Naive thymus-derived CD4-positive, alpha-beta T cell (primary cell): ENCODE results near the gene KIF18B. TPM values are rescaled to one million over a fixed set of nuclear protein-coding genes. Genes with fewer than 3 reads are reported as not detected.

Experiments used
- ATAC-seq: fragments of 150-1000 bp; cut with Tn5 transposase; 2 replicates; pipeline ENCODE4 v1.10.0; 2021; ENCODE audit warnings: mild to moderate bottlenecking, moderate library complexity
- CTCF ChIA-PET: fragments of 350-600 bp; sonication (Branson Sonifier 250); formaldehyde crosslinking; loops from one replicate; lab custom pipeline; 2021; ENCODE audit warnings: antibody characterized with exemption; lab: Charles Lee
- POLR2A ChIA-PET: fragments of 350-600 bp; sonication (Branson Sonifier 250); formaldehyde crosslinking; loops from one replicate; lab custom pipeline; 2021; ENCODE audit warnings: antibody characterized with exemption, inconsistent platforms; lab: Charles Lee
- DNase-seq, 9 donors: peaks; one replicate each; pipeline versions ENCODE4 v3.0.0 to v3.0.0-alpha.2; 2020 to 2022; ENCODE audit warnings: mixed read lengths in 1 of 9
- H3K27ac ChIP-seq: one replicate; pipeline ENCODE4 v1.7.0; 2013; ENCODE audit warnings: mild to moderate bottlenecking, low read depth, low read length, moderate library complexity
- H3K27me3 ChIP-seq, 2 donors: one replicate each; pipeline ENCODE4 v1.7.0; 2013; ENCODE audit warnings: low read length in 2 of 2, mild to moderate bottlenecking in 2 of 2, moderate library complexity in 2 of 2; ENCODE audit not compliant: control insufficient read depth in 2 of 2, insufficient read depth in 2 of 2
- H3K36me3 ChIP-seq, 3 experiments: 1 replicate in 2 of 3; 2 replicates in 1 of 3; pipeline ENCODE4 v1.7.0; 2013; ENCODE audit warnings: low read length in 3 of 3, mild to moderate bottlenecking in 3 of 3, moderate library complexity in 1 of 3; ENCODE audit not compliant: insufficient read depth in 3 of 3, control insufficient read depth in 2 of 3
- H3K4me1 ChIP-seq, 2 donors: one replicate each; pipeline ENCODE4 v1.7.0; 2013; ENCODE audit warnings: low read length in 2 of 2, mild to moderate bottlenecking in 2 of 2, moderate library complexity in 1 of 2; ENCODE audit not compliant: control insufficient read depth in 2 of 2, insufficient read depth in 2 of 2
- H3K4me3 ChIP-seq: 2 replicates; pipeline ENCODE4 v1.7.0; 2013; ENCODE audit warnings: mild to moderate bottlenecking, low read length
- H3K9me3 ChIP-seq, 3 experiments: 1 replicate in 2 of 3; 2 replicates in 1 of 3; pipeline ENCODE4 v1.7.0; 2013; ENCODE audit warnings: low read length in 3 of 3; ENCODE audit not compliant: control insufficient read depth in 2 of 3
- H3K27ac Mint-ChIP-seq, 9 donors: one replicate each; pipeline ENCODE4 v1.8.0; 2020 to 2022; ENCODE audit warnings: mixed read lengths in 9 of 9, mild to moderate bottlenecking in 8 of 9, moderate library complexity in 5 of 9, inconsistent platforms in 2 of 9
- H3K27me3 Mint-ChIP-seq, 5 donors: one replicate each; pipeline ENCODE4 v1.8.0; 2021 to 2022; ENCODE audit warnings: mixed read lengths in 5 of 5, mild to moderate bottlenecking in 1 of 5
- H3K36me3 Mint-ChIP-seq, 5 donors: one replicate each; pipeline ENCODE4 v1.8.0; 2020 to 2022; ENCODE audit warnings: mixed read lengths in 5 of 5, mild to moderate bottlenecking in 3 of 5, inconsistent platforms in 1 of 5
- H3K4me1 Mint-ChIP-seq, 7 donors: one replicate each; pipeline ENCODE4 v1.8.0; 2020 to 2022; ENCODE audit warnings: mixed read lengths in 7 of 7, mild to moderate bottlenecking in 3 of 7, inconsistent platforms in 1 of 7
- H3K4me3 Mint-ChIP-seq, 10 donors: one replicate each; pipeline ENCODE4 v1.8.0; 2020 to 2022; ENCODE audit warnings: mild to moderate bottlenecking in 10 of 10, mixed read lengths in 10 of 10, moderate library complexity in 6 of 10, inconsistent platforms in 2 of 10
- H3K9me3 Mint-ChIP-seq, 11 donors: one replicate each; pipeline ENCODE4 v1.8.0; 2020 to 2022; ENCODE audit warnings: mixed read lengths in 11 of 11, mild to moderate bottlenecking in 4 of 11, inconsistent platforms in 1 of 11, moderate library complexity in 1 of 11
- intact Hi-C, 2 donors: fragments of 100-400 bp; cut with micrococcal nuclease; formaldehyde crosslinking; loops; one replicate each; pipeline ENCODE4 v1.15.1; 2023
- polyA plus RNA-seq, 2 donors: library from polyadenylated mRNA; unstranded; fragments of 300-500 nt; fragmentation: Illumina TruSeq; gene quantifications; one replicate each; pipeline ENCODE4 v1.2.3, GENCODE V29; 2021
- total RNA-seq, 6 experiments: library from RNA in 5 of 6; stranded (reverse) in 5 of 6; gene quantifications; 1 replicate in 5 of 6; 2 replicates in 1 of 6; pipeline ENCODE4 v1.2.3 and lab custom pipeline; 2021 to 2026

KIF18B gene
- total and polyA plus RNA-seq, 7 experiments from 2014 or later, result 0.17 to 57.2 TPM; not detected in 5

- H3K27me3 ChIP-seq, result no peaks in the 10 kb centered on the region
- no peak overlapping the region for H3K4me3 ChIP-seq
- DNase-seq (no peak), ATAC-seq (no peak)
- ChIA-PET POLR2A (no interaction called here), CTCF (interaction anchor here (0.7 kb wide), 1 partner anchor 333 kb away, joined by 6 read pairs; no protein-coding TSS in a partner anchor)
- no peak overlapping the region for H3K27ac ChIP-seq
- intact Hi-C loops, result no loop called here
- no peak overlapping the region for H3K4me3 Mint-ChIP-seq
- no peaks in the 10 kb centered on the region for H3K36me3 ChIP-seq
- no peak overlapping the region for H3K27ac Mint-ChIP-seq
- no peaks in the 10 kb centered on the region for H3K9me3 Mint-ChIP-seq
- H3K36me3 Mint-ChIP-seq, result no peaks in the 10 kb centered on the region
- no peaks in the 10 kb centered on the region for H3K4me1 ChIP-seq
- H3K9me3 ChIP-seq, result no peaks in the 10 kb centered on the region
- peaks cover 12 to 59% (median 24%) of the 10 kb centered on the region in 5 donors for H3K27me3 Mint-ChIP-seq
- H3K4me1 Mint-ChIP-seq, result peaks cover 3 to 10% (median 5%) of the 10 kb centered on the region in 7 donors
Observed at GRCh38 chr17:44916781-44917241, 30.8 kb downstream of the KIF18B start.

- ATAC-seq (no peak), DNase-seq (no peak)
- Mint-ChIP-seq H3K4me3 (no peak overlapping the region), H3K27me3 (peaks cover 12 to 57% (median 17%) of the 10 kb centered on the region in 5 donors), H3K9me3 (no peaks in the 10 kb centered on the region), H3K4me1 (peaks cover 4 to 10% (median 6%) of the 10 kb centered on the region in 7 donors), H3K36me3 (no peaks in the 10 kb centered on the region), H3K27ac (no peak overlapping the region)
- POLR2A ChIA-PET, result no interaction called here
- intact Hi-C loops, result no loop called here
- Histone ChIP-seq H3K4me3 (no peak overlapping the region), H3K27ac (no peak overlapping the region), H3K36me3 (no peaks in the 10 kb centered on the region), H3K4me1 (no peaks in the 10 kb centered on the region), H3K27me3 (no peaks in the 10 kb centered on the region), H3K9me3 (no peaks in the 10 kb centered on the region)
- CTCF ChIA-PET, result interaction anchor here (0.7 kb wide), 1 partner anchor 333 kb away, joined by 6 read pairs; no protein-coding TSS in a partner anchor
Observed at GRCh38 chr17:44915862-44916780, 31.5 kb downstream of the KIF18B start.

DNA sequence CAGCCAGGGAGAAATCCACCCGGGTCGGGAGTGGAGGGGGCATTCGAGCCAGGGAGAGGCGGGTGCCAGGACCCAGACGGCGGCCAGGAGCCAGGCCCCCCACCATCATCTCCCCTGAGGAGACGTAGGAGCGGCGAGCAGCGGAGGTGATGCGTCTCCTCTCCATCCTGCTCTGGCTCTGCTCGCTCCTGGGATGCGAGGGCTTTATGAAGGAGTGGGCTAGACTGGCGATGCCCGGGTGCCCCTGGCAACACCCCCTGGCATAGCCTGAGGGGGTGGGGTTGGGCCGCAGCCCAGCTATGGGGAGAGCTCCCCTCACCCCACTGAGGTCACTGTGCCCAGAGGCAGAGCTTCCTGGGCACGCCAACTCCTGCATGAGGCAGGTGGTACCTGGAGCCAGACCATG, 32.2 kb downstream of the KIF18B start, which contains the start of gene GFAP:
Gene GFAP, minus strand, starts transcription at position 180 of the 406 bp plus-strand sequence. Its CDS starts 14 bp downstream, at position 166.
- CTCF ChIA-PET, result no interaction called here
- Mint-ChIP-seq H3K4me3 (no peak within 1 kb of the TSS), H3K4me1 (peaks cover 6 to 16% (median 10%) of the 10 kb centered on the region in 7 donors), H3K27me3 (peaks cover 13 to 56% (median 19%) of the 10 kb centered on the region in 5 donors), H3K36me3 (no peaks in the 10 kb centered on the region), H3K9me3 (peaks cover 0 to 1% (median 0%) of the 10 kb centered on the region in 11 donors), H3K27ac (no peak within 1 kb of the TSS)
- Histone ChIP-seq H3K27me3 (no peaks in the 10 kb centered on the region), H3K9me3 (no peaks in the 10 kb centered on the region), H3K36me3 (no peaks in the 10 kb centered on the region), H3K4me1 (peaks cover 0 to 5% of the 10 kb centered on the region in 2 donors), H3K4me3 (no peak within 1 kb of the TSS), H3K27ac (no peak within 1 kb of the TSS)
- POLR2A ChIA-PET, result no interaction called here
- intact Hi-C loops, result no loop called here
- no peak for DNase-seq
- ATAC-seq, result no peak

GRCh38 chr17:44914698-44915271, 32.8 kb downstream of the KIF18B start:
- Histone ChIP-seq H3K27ac (no peak overlapping the region), H3K4me1 (peaks cover 0 to 5% of the 10 kb centered on the region in 2 donors), H3K9me3 (no peaks in the 10 kb centered on the region), H3K36me3 (no peaks in the 10 kb centered on the region), H3K4me3 (no peak overlapping the region), H3K27me3 (no peaks in the 10 kb centered on the region)
- Mint-ChIP-seq H3K4me1 (peaks cover 6 to 16% (median 10%) of the 10 kb centered on the region in 7 donors), H3K36me3 (no peaks in the 10 kb centered on the region), H3K27ac (no peak overlapping the region), H3K4me3 (no peak overlapping the region), H3K27me3 (peaks cover 13 to 50% (median 19%) of the 10 kb centered on the region in 5 donors), H3K9me3 (peaks cover 0 to 1% (median 0%) of the 10 kb centered on the region in 11 donors)
- POLR2A ChIA-PET, result no interaction called here
- no peak for DNase-seq
- no peak for ATAC-seq
- intact Hi-C loops, result no loop called here
- CTCF ChIA-PET, result no interaction called here

GRCh38 chr17:44914148-44914547, 33.4 kb downstream of the KIF18B start:
- Histone ChIP-seq H3K9me3 (no peaks in the 10 kb centered on the region), H3K36me3 (no peaks in the 10 kb centered on the region), H3K4me1 (peaks cover 0 to 5% of the 10 kb centered on the region in 2 donors), H3K4me3 (no peak overlapping the region), H3K27me3 (no peaks in the 10 kb centered on the region), H3K27ac (no peak overlapping the region)
- peaks cover 0 to 1% (median 0%) of the 10 kb centered on the region in 11 donors for H3K9me3 Mint-ChIP-seq
- peaks cover 6 to 16% (median 10%) of the 10 kb centered on the region in 7 donors for H3K4me1 Mint-ChIP-seq
- ATAC-seq, result no peak
- H3K27ac Mint-ChIP-seq, result no peak overlapping the region
- POLR2A ChIA-PET, result no interaction called here
- no peak for DNase-seq
- no peaks in the 10 kb centered on the region for H3K36me3 Mint-ChIP-seq
- H3K4me3 Mint-ChIP-seq, result no peak overlapping the region
- peaks cover 13 to 48% (median 19%) of the 10 kb centered on the region in 5 donors for H3K27me3 Mint-ChIP-seq
- CTCF ChIA-PET, result interaction anchor here (0.5 kb wide), 1 partner anchor 277 kb away, joined by 3 read pairs; no protein-coding TSS in a partner anchor
- intact Hi-C loops, result no loop called here

GRCh38 chr17:44913676-44914075, 33.9 kb downstream of the KIF18B start:
- peaks cover 6 to 16% (median 10%) of the 10 kb centered on the region in 7 donors for H3K4me1 Mint-ChIP-seq
- Histone ChIP-seq H3K27ac (no peak overlapping the region), H3K27me3 (no peaks in the 10 kb centered on the region), H3K36me3 (no peaks in the 10 kb centered on the region), H3K9me3 (no peaks in the 10 kb centered on the region), H3K4me1 (peaks cover 0 to 5% of the 10 kb centered on the region in 2 donors), H3K4me3 (no peak overlapping the region)
- H3K36me3 Mint-ChIP-seq, result no peaks in the 10 kb centered on the region
- peak overlapping the region in 2 of 10 donors; percentile 3 to 19 for H3K4me3 Mint-ChIP-seq
- intact Hi-C loops, result no loop called here
- ChIA-PET POLR2A (no interaction called here), CTCF (interaction anchor here (0.5 to 1.0 kb wide), 2 partner anchors 107 to 278 kb away, joined by 3 read pairs; no protein-coding TSS in a partner anchor)
- DNase-seq (no peak), ATAC-seq (no peak)
- peaks cover 13 to 45% (median 19%) of the 10 kb centered on the region in 5 donors for H3K27me3 Mint-ChIP-seq
- peaks cover 0 to 1% (median 0%) of the 10 kb centered on the region in 11 donors for H3K9me3 Mint-ChIP-seq
- no peak overlapping the region for H3K27ac Mint-ChIP-seq
